Stimulated activated CD8-positive, alpha-beta memory T cell treated with anti-CD3 and anti-CD28 coated beads, Interleukin-12 subunit alpha, Interleukin-12 subunit beta, amount 100 ng/mL, for 24 hours (primary cell): ENCODE measurements around the gene KDM4C.
"Not testable (repeated sequence)": the region's sequence is repeated elsewhere in the genome, so short reads cannot be mapped to it uniquely, and the experiment has no call there.

Source experiments
- DNase-seq: peaks from one replicate; pipeline ENCODE4 v3.0.0-alpha.2; 2020; ENCODE audit errors: extremely low read depth

The KDM4C gene

GRCh38 chr9:7171396-7172153, 413.8 kb downstream of the KDM4C start:
- no peak for DNase-seq

- DNase-seq: no peak
These were observed 414.7 kb downstream of the KDM4C start for GRCh38 chr9:7172154-7173115.

- DNase-seq: no peak
These were observed 415.4 kb downstream of the KDM4C start for GRCh38 chr9:7173139-7173538.

- no peak for DNase-seq
These were observed 416.5 kb downstream of the KDM4C start for GRCh38 chr9:7174301-7174700.

- no peak for DNase-seq
These were observed 417.1 kb downstream of the KDM4C start for GRCh38 chr9:7174884-7175283.

GRCh38 chr9:7176561-7176960, 418.8 kb downstream of the KDM4C start:
- no peak for DNase-seq

GRCh38 chr9:7177383-7177782, 419.6 kb downstream of the KDM4C start:
- DNase-seq: no peak

- no peak for DNase-seq
These were observed 421.0 kb downstream of the KDM4C start for GRCh38 chr9:7178729-7179128.

- DNase-seq: no peak
These were observed 422.5 kb downstream of the KDM4C start for GRCh38 chr9:7180247-7180646.

- DNase-seq: not testable (repeated sequence)
These were observed 425.4 kb downstream of the KDM4C start for GRCh38 chr9:7183139-7183538.

- DNase-seq: no peak
These were observed 427.8 kb downstream of the KDM4C start for GRCh38 chr9:7185612-7186011.

GRCh38 chr9:7186175-7186574, 428.4 kb downstream of the KDM4C start:
- no peak for DNase-seq

- no peak for DNase-seq
These were observed 434.5 kb downstream of the KDM4C start for GRCh38 chr9:7192266-7192665.

GRCh38 chr9:7195526-7195925, 437.8 kb downstream of the KDM4C start:
- DNase-seq: no peak

GRCh38 chr9:7196467-7196866, 438.7 kb downstream of the KDM4C start:
- no peak for DNase-seq

- no peak for DNase-seq
These were observed 443.4 kb downstream of the KDM4C start for GRCh38 chr9:7201196-7201595.

GRCh38 chr9:7205806-7206205, 448.0 kb downstream of the KDM4C start:
- no peak for DNase-seq

- DNase-seq: no peak
These were observed 448.5 kb downstream of the KDM4C start for GRCh38 chr9:7206221-7206758.

- no peak for DNase-seq
These were observed 451.4 kb downstream of the KDM4C start for GRCh38 chr9:7209016-7209715.

GRCh38 chr9:7209990-7210389, 452.2 kb downstream of the KDM4C start:
- no peak for DNase-seq

GRCh38 chr9:7210854-7211637, 453.3 kb downstream of the KDM4C start:
- DNase-seq: no peak
